Endothelial cell of umbilical vein (primary cell): ENCODE data around the gene CHST11.

Experiments
- EZH2 ChIP-seq: IDR thresholded peaks from 2 replicates; pipeline ENCODE4 v1.6.1; 2012; ENCODE audit warnings: borderline replicate concordance, low read depth, mild to moderate bottlenecking, moderate library complexity, low read length, inconsistent platforms; ENCODE audit not compliant: severe bottlenecking
- FOS ChIP-seq: IDR thresholded peaks from 2 replicates; pipeline ENCODE4 v1.6.1; 2011; ENCODE audit warnings: mild to moderate bottlenecking, low read length, moderate library complexity, borderline replicate concordance; ENCODE audit not compliant: insufficient read depth
- GATA2 ChIP-seq: IDR thresholded peaks from 2 replicates; pipeline ENCODE4 v1.7.0; 2011; ENCODE audit warnings: low read depth, mild to moderate bottlenecking, moderate library complexity, mixed read lengths, low read length; ENCODE audit not compliant: insufficient read length, insufficient read depth
- JUN ChIP-seq: IDR thresholded peaks from 2 replicates; pipeline ENCODE4 v1.6.1; 2011; ENCODE audit warnings: borderline replicate concordance, low read depth; ENCODE audit not compliant: insufficient read length, insufficient read depth
- MYC ChIP-seq: IDR thresholded peaks from one replicate; pipeline ENCODE4 v1.6.1; 2011; ENCODE audit warnings: mild to moderate bottlenecking, low read depth, low read length
- POLR2A ChIP-seq: IDR thresholded peaks from 2 replicates; pipeline ENCODE4 v1.6.1; 2012; ENCODE audit warnings: low read depth, mild to moderate bottlenecking, control low read depth, low read length
- POLR2AphosphoS5 ChIP-seq: IDR thresholded peaks from 2 replicates; pipeline ENCODE4 v1.6.1; 2012; ENCODE audit warnings: low read depth, mild to moderate bottlenecking, control low read depth, low read length, moderate library complexity; ENCODE audit not compliant: insufficient read depth
- TF ChIP-seq, protein P1 (sequence below), 2 donors: IDR thresholded peaks; 1 replicate in 1 of 2; 2 replicates in 1 of 2; pipeline ENCODE4 v1.5.1; 2011; ENCODE audit warnings: low read length in 2 of 2, mild to moderate bottlenecking in 2 of 2, moderate library complexity in 2 of 2, control low read depth in 1 of 2, inconsistent platforms in 1 of 2, low read depth in 1 of 2; ENCODE audit not compliant: insufficient read depth in 1 of 2; ENCODE audit errors: extremely low read depth in 1 of 2
- TF ChIP-seq, protein P2 (sequence below): IDR thresholded peaks from 2 replicates; pipeline ENCODE4 v1.6.1; 2011; ENCODE audit not compliant: insufficient read depth, insufficient read length

DNA sequence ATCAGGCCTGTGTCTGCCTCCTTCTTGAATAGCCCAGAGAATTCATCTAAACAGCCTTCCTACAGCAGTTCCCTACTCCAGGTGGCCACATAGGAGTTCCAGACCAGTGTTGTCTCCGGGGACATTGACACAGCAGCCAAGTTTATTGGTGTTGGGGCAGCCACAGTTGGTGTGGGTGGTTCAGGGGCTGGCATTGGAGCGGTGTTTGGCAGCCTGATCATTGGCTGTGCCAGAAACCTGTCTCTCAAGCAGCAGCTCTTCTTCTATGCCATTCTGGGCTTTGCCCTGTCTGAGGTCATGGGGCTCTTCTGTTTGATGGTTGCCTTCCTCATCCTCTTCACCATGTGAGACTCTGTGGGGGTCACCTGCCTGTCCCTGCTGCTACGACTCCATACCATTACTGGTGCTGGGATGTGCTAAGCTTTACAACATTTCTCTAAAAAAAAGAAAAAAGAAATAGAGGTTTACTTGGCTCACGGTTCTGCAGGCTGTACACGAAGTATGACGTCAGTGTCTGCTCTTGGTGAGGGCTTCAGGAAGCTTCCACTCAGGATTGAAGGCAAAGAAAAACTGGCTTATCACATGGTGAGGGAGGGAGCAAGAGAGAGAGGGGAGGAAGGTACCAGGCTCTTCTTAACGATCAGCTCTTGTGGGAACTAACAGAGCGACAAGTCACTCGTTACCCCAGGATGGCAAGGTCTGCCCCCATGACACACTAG is 57.5 kb downstream of the CHST11 start:
- TF ChIP-seq MYC (no peak), POLR2AphosphoS5 (no peak), JUN (no peak), POLR2A (no peak), FOS (no peak), EZH2 (no peak), GATA2 (no peak)
- TF ChIP-seq, protein P1, sequence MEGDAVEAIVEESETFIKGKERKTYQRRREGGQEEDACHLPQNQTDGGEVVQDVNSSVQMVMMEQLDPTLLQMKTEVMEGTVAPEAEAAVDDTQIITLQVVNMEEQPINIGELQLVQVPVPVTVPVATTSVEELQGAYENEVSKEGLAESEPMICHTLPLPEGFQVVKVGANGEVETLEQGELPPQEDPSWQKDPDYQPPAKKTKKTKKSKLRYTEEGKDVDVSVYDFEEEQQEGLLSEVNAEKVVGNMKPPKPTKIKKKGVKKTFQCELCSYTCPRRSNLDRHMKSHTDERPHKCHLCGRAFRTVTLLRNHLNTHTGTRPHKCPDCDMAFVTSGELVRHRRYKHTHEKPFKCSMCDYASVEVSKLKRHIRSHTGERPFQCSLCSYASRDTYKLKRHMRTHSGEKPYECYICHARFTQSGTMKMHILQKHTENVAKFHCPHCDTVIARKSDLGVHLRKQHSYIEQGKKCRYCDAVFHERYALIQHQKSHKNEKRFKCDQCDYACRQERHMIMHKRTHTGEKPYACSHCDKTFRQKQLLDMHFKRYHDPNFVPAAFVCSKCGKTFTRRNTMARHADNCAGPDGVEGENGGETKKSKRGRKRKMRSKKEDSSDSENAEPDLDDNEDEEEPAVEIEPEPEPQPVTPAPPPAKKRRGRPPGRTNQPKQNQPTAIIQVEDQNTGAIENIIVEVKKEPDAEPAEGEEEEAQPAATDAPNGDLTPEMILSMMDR (IDR thresholded peaks at IDR 0.05; ENCODE audit: extremely low read depth in 1 of 2, insufficient read depth in 1 of 2, low read depth in 1 of 2, low read length in 2 of 2), result no peak
- TF ChIP-seq, protein P2, sequence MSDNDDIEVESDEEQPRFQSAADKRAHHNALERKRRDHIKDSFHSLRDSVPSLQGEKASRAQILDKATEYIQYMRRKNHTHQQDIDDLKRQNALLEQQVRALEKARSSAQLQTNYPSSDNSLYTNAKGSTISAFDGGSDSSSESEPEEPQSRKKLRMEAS, result no peak
